ENCODE measurements around the gene STRADA. TPM values are rescaled to one million over a fixed set of nuclear protein-coding genes. Genes with fewer than 3 reads are reported as not detected.

STRADA gene
- total and polyA plus RNA-seq, 9 of the 15 experiments (the other 6 are each of a cell fraction or from before 2014, with no cell fraction given), result 6.6 to 33.0 (median 20.5) TPM

- TF ChIP-seq TAF9B (IDR thresholded peaks at IDR 0.05; ENCODE audit: partially characterized antibody) (peak; percentile 74), OTX1 (CRISPR knock-in tag; IDR thresholded peaks at IDR 0.05) (peak; percentile 90), CTBP1 (IDR thresholded peaks at IDR 0.05; ENCODE audit: borderline replicate concordance) (peak; percentile 54; the same call in 1 of the 2 replicates), NFE2L1 (tag; IDR thresholded peaks at IDR 0.05; ENCODE audit: borderline replicate concordance, low read depth) (no peak), TAF15 (IDR thresholded peaks at IDR 0.05; ENCODE audit: low read depth, low read length) (peak; percentile 96; the same call in 1 of the 2 replicates), ZNF184 (CRISPR knock-in tag; IDR thresholded peaks at IDR 0.05) (no peak), MAZ (CRISPR knock-in tag; conservative IDR thresholded peaks at IDR 0.05 in 1 of 2, IDR thresholded peaks at IDR 0.05 in 1 of 2) (peak; percentile 56 to 80; a peak in 3 of 4 replicates), SMARCA4 (IDR thresholded peaks at IDR 0.05) (no peak), FOXJ2 (tag; IDR thresholded peaks at IDR 0.05) (no peak), ZNF583 (CRISPR knock-in tag; IDR thresholded peaks at IDR 0.05) (0 out of 2 replicates have a peak, but pooled peaks have one; percentile 51), SP2 (IDR thresholded peaks at IDR 0.05; ENCODE audit: extremely low read depth, low read depth, low read length, poor library complexity, severe bottlenecking) (no peak), ESRRA (IDR thresholded peaks at IDR 0.05; ENCODE audit: borderline replicate concordance, low read depth) (peak; percentile 67), ZNF318 (IDR thresholded peaks at IDR 0.05; ENCODE audit: borderline replicate concordance in 1 of 2, low read depth in 1 of 2) (peak in 1 of 2 experiments; percentile 75; a peak in 2 of 4 replicates), USF2 (CRISPR knock-in tag; IDR thresholded peaks at IDR 0.05) (peak; percentile 82)
- TF ChIP-seq, protein P1, sequence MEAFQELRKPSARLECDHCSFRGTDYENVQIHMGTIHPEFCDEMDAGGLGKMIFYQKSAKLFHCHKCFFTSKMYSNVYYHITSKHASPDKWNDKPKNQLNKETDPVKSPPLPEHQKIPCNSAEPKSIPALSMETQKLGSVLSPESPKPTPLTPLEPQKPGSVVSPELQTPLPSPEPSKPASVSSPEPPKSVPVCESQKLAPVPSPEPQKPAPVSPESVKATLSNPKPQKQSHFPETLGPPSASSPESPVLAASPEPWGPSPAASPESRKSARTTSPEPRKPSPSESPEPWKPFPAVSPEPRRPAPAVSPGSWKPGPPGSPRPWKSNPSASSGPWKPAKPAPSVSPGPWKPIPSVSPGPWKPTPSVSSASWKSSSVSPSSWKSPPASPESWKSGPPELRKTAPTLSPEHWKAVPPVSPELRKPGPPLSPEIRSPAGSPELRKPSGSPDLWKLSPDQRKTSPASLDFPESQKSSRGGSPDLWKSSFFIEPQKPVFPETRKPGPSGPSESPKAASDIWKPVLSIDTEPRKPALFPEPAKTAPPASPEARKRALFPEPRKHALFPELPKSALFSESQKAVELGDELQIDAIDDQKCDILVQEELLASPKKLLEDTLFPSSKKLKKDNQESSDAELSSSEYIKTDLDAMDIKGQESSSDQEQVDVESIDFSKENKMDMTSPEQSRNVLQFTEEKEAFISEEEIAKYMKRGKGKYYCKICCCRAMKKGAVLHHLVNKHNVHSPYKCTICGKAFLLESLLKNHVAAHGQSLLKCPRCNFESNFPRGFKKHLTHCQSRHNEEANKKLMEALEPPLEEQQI (IDR thresholded peaks at IDR 0.05), result no peak
Observed at GRCh38 chr17:63773272-63774140, 31.9 kb upstream of the STRADA start, which contains the start of gene CCDC47 (continued).

Measured in K562 (cell line).